Cardiac fibroblast (primary cell): ENCODE measurements around the gene TAF8.

ENCODE experiments used
- DNase-seq, 2 donors: peaks; one replicate each; pipeline versions ENCODE4 v3.0.0 to v3.0.0-alpha.2; 2010; ENCODE audit warnings: low read depth in 2 of 2
- H3K4me3 ChIP-seq, 2 donors: replicated peaks in 1 of 2; 1 replicate in 1 of 2; 2 replicates in 1 of 2; pipeline ENCODE4 v1.5.1; 2011; ENCODE audit warnings: low read depth in 2 of 2, low read length in 2 of 2, mild to moderate bottlenecking in 2 of 2, moderate library complexity in 1 of 2
- TF ChIP-seq, protein P1 (sequence below): IDR thresholded peaks from one replicate; pipeline ENCODE4 v1.5.1; 2011; ENCODE audit warnings: low read depth, mild to moderate bottlenecking, low read length, inconsistent platforms

Gene TAF8

DNA sequence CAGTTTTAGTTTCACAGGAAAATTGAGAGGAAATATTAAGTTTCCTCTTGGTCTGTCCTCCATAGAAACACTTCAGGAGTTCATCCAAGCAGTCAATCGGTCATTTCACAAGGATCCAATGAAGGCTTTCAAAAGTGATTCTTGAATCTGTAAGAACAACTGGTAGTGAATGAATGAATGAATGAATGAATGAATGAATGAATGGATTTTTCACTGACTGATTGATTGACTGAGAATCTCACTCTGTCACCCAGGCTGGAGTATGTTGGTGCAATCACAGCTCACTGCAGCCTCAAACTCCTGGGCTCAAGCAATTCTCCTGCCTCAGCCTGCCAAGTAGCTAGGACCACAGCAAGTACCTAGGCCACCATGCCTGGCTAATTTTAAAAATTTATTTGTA, 39.4 kb upstream of the TAF8 start:
- H3K4me3 ChIP-seq: no peak overlapping the region
- no peak for DNase-seq
- TF ChIP-seq, protein P1, sequence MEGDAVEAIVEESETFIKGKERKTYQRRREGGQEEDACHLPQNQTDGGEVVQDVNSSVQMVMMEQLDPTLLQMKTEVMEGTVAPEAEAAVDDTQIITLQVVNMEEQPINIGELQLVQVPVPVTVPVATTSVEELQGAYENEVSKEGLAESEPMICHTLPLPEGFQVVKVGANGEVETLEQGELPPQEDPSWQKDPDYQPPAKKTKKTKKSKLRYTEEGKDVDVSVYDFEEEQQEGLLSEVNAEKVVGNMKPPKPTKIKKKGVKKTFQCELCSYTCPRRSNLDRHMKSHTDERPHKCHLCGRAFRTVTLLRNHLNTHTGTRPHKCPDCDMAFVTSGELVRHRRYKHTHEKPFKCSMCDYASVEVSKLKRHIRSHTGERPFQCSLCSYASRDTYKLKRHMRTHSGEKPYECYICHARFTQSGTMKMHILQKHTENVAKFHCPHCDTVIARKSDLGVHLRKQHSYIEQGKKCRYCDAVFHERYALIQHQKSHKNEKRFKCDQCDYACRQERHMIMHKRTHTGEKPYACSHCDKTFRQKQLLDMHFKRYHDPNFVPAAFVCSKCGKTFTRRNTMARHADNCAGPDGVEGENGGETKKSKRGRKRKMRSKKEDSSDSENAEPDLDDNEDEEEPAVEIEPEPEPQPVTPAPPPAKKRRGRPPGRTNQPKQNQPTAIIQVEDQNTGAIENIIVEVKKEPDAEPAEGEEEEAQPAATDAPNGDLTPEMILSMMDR: no peak

DNA sequence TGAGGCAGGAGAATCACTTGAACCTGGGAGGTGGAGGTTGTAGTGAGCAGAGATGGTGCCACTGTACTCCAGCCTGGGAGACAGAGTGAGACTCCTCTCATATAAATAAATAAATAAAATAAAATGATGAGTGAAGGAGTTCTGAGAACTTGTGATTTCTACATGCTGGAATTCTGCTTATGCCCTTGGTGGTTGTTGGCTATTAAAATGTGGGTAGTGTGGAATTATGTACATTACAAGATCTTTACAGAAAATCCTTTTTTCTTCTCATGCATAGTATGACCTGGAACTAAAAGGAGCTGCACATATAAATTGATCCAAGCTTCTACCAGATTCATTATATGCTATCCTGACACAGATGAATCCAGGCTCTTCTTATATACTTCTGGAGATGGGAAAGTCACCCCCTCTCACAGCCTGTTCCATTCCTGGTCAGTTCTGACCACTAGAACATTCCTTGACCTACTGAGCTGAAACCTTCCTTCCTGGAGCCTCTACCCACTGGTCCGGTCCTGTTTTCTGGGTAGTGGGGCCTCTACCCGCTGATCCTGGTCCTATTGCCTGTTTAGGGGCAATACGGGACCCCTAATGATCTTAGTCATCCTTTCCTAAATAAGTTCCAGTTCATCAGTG, 37.7 kb upstream of the TAF8 start:
- TF ChIP-seq, protein P1: no peak
- H3K4me3 ChIP-seq: no peak overlapping the region

DNA sequence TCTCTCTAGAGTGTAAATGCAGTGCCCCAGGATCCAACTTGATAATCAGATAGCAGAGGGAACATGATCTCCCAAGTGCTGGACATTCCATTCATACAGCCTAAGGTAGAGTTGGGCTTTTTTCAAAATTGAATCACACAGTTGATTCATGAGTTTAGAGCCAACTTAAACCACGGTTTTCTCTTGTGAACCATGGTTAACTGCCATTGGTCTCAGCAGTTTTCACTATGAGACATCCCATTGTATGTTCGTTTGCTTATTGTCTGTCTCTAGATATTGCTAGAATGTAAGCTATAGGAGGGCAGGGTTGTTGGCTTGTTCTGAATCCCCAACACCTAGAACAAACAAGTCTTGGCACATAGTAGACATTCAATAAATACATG, 37.2 kb upstream of the TAF8 start:
- H3K4me3 ChIP-seq: no peak overlapping the region
- TF ChIP-seq, protein P1: no peak
- peak in 1 of 2 donors; percentile 67 for DNase-seq

More for the DNA sequence above, 37.7 kb upstream of the TAF8 start:
- DNase-seq: peak in 1 of 2 donors; percentile 9

DNA sequence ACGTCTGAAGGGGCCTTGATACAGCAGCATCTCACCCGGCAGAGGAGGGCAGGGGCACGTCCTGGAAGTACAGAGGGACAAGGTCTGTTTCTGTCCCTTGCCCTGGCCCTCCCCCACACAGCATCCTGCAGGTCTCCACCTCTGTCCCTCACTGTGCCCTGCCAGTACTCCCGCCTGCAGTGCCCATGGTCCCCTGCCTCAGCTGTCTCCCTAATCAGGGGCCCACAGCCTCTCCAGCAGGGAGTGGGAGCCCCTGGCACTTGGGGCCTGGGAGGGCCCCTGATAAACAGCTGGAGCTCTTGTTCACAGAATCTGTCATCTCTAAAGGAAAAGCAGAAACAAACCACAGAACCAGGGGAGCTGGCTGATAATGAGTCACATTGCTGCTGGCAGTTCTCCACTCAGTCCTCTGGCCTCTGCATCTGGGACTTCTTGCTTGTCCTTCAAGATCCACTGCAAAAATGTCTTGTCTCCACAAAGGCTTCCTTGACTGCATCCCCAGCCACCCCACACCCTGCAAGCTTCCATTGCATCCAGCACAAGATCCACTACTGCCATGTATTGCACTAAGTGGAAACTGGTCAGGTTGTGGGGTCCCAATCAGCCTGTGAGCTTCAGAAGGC, 33.2 kb upstream of the TAF8 start:
- peak; percentile 76 to 82 for DNase-seq
- TF ChIP-seq, protein P1: no peak
- no peak overlapping the region for H3K4me3 ChIP-seq

DNA sequence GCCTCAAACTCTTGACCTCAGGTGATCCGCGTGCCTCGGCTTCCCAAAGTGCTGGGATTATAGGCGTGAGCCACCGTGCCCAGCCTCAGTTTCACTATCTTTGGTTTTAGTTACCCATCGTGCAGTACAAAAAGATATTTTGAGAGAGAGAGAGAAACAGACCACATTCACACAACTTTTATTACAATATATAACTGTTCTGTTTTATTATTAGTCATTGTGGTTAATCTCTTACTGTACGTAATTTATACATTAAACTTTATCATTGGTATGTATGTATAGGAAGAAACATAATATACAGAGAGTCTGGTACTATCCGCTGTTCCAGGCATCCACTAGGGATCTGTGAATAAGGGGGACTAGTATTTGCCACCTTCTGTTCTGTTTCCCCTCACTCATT, 29.4 kb upstream of the TAF8 start:
- H3K4me3 ChIP-seq: no peak overlapping the region
- no peak for DNase-seq
- TF ChIP-seq, protein P1: no peak

DNA sequence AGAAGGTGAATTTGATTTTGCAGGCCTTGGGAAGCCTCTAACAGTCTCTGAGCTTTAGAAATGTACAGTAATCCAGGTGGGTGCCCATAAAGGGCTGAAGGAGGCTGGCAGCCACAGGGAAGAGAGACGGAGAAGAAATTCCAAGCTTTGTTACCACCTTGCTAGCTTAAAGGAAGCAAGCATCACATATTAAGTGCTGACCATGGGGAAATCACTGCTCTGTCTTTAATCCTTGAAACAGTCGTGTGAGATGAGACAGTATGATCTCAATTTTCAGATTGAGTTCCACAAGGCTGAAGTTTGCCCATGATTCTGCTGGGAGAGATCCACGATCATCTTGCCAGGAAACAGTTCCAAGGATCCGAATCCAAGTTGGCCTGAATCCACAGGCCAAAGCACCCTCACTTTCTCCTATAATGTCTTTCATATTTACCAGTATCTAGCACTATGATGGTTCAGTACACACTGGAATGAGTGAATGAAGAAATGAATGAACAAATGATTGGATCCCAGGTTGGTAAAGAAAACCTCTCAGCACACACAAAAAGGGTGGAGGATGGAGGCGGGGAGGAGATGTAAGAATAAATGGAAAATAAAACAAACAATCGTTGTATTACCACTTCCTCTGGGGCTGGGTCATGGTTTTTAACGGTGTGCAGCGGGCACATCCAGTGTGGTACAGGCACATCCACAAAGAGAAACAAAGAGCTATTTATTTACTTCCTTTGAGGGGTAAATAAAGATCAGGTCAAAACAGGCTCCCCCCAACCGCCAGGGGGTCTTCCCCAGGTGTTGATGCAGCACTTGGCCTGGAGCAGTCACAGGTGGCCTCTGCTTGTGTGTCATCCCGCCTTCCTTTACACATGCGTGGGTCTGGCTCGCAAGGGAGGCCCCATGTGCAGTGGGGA, 28.2 kb upstream of the TAF8 start:
- DNase-seq: peak in 1 of 2 donors; percentile 48
- H3K4me3 ChIP-seq: no peak overlapping the region
- TF ChIP-seq, protein P1: no peak
